NT2/D1 (cell line): ENCODE data around the gene WDR87.

Source experiments
- DNase-seq: peaks from one replicate; pipeline ENCODE4 v3.0.0-alpha.2; 2011; ENCODE audit warnings: low read depth, low spot score
- H3K27me3 ChIP-seq: 2 replicates; pipeline ENCODE4 v1.6.0; 2011; ENCODE audit warnings: mild to moderate bottlenecking; ENCODE audit not compliant: insufficient read length, insufficient read depth
- H3K36me3 ChIP-seq: 2 replicates; pipeline ENCODE4 v1.6.1; 2011; ENCODE audit warnings: mild to moderate bottlenecking, low read length, mixed read lengths; ENCODE audit not compliant: insufficient read depth, insufficient read length
- H3K4me1 ChIP-seq: 2 replicates; pipeline ENCODE4 v1.5.1; 2011; ENCODE audit not compliant: insufficient read depth, insufficient read length
- H3K4me3 ChIP-seq: 2 replicates; pipeline ENCODE4 v1.5.1; 2011; ENCODE audit warnings: low read depth; ENCODE audit not compliant: insufficient read length
- H3K9ac ChIP-seq: 2 replicates; pipeline ENCODE4 v1.6.0; 2011; ENCODE audit warnings: low read depth; ENCODE audit not compliant: insufficient read length
- H3K9me3 ChIP-seq: 2 replicates; pipeline ENCODE4 v1.5.1; 2011; ENCODE audit warnings: mild to moderate bottlenecking, low read length; ENCODE audit not compliant: insufficient read depth
- SUZ12 ChIP-seq: IDR thresholded peaks from 2 replicates; pipeline ENCODE4 v1.6.1; 2011; ENCODE audit not compliant: insufficient read length, insufficient read depth; ENCODE audit errors: extremely low read depth
- YY1 ChIP-seq: IDR thresholded peaks from 2 replicates; pipeline ENCODE4 v1.6.1; 2011; ENCODE audit not compliant: insufficient read length, insufficient read depth
- ZNF274 ChIP-seq: IDR thresholded peaks from 2 replicates; pipeline ENCODE4 v1.6.1; 2011; ENCODE audit warnings: mild to moderate bottlenecking, low read depth, low read length

WDR87 gene

DNA sequence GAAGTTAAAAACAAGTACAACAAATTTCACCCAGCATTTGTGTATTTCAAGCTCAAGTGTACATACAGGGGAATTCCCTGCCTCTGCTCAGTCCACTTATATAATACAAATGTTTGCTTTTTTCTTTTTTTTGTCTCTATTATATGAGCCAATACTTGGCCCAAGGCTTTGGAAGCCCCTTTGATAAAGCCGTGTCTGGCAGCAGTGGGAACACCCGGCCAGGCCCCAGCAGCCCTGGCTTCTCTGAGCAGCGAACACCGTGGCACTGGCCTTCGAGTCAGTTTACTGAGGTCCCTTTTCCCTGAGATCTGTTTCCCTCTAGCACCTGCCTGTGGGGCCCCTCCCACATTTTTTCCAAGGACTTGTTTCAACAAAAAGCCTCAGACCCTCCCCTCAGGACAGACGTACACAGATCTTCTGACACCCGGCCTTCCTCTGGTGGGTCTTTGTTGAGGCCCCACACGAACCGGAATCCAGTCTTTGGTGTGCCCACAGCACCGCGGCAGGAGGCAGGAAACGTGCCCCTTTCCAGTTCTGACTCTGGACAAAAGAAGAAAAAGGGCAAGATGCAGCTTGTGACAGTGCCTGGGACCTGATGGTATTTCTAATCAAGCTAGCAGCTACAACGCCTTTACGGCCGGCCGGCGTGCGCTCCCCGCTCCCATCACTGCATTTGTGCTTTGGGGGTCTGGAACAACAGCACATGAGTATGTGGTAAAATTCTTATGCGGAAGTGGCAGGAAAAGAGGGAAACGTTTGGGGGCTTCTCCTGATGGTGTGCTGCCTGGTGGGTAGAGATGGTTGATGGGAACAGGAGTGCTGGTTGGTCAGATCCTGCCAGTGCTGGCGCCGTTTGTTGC is 14.4 kb upstream of the WDR87 start:
- Histone ChIP-seq H3K9ac (no peak overlapping the region), H3K36me3 (peaks cover 3% of the 10 kb centered on the region)

DNA sequence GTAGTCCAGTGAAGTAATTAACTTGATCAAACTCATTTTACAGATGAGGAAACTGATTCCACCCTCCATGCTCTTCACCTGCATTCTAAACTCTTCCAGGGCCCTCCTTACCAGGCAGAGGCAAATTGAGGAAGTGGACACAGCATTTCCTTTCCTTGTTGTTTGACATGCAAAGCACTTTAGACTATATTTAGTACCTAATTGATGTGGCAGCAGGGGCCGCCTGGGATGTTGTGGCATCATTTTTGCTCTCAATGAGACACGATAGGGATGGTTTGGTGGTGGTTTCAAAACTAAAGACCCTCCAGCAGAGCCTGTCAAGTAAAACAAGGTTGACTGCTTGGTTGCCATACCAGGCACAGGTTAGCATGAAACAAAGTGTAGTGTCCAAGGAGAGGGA is 8.5 kb upstream of the WDR87 start:
- Histone ChIP-seq H3K4me3 (no peak overlapping the region), H3K9ac (no peak overlapping the region), H3K4me1 (no peaks in the 10 kb centered on the region), H3K9me3 (no peaks in the 10 kb centered on the region), H3K36me3 (no peaks in the 10 kb centered on the region), H3K27me3 (no peaks in the 10 kb centered on the region)
- TF ChIP-seq YY1 (no peak), ZNF274 (no peak), SUZ12 (no peak)
- no peak for DNase-seq

More for the DNA sequence above, 14.4 kb upstream of the WDR87 start:
- DNase-seq: no peak
- H3K9me3 ChIP-seq: no peaks in the 10 kb centered on the region
- H3K27me3 ChIP-seq: no peaks in the 10 kb centered on the region
- H3K4me1 ChIP-seq: no peaks in the 10 kb centered on the region
- H3K4me3 ChIP-seq: no peak overlapping the region
- TF ChIP-seq SUZ12 (no peak), YY1 (no peak), ZNF274 (no peak)

DNA sequence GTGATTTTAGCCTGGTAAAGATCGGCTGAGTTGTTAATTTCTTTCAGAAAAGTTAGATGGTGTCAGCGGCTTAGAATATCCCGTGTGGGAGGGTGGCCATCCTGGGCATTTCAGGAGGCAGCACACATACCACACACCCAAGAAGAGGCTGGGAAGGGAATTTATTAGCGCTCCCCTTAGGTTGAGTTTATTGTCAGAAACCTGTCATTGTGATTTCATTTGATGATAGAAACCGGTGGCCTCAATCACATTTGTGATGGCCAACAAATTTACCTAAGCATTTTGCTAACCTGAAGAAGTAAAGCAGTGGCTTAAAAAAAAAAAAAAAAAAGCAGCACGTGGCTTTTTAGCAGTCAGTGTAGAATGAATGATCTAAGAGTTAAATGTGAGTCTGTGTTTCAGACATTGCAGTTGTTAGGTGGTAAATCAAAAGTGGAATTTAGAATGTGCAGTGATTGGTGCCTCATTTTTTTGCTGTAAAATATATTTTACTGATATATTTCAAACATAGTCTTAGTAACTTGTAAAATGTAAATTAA is 3.3 kb upstream of the WDR87 start:
- no peaks in the 10 kb centered on the region for H3K27me3 ChIP-seq
- no peaks in the 10 kb centered on the region for H3K4me1 ChIP-seq
- TF ChIP-seq YY1 (no peak), ZNF274 (no peak), SUZ12 (no peak)
- no peaks in the 10 kb centered on the region for H3K36me3 ChIP-seq
- no peaks in the 10 kb centered on the region for H3K9me3 ChIP-seq
- DNase-seq: no peak
- no peak overlapping the region for H3K9ac ChIP-seq
- H3K4me3 ChIP-seq: no peak overlapping the region

DNA sequence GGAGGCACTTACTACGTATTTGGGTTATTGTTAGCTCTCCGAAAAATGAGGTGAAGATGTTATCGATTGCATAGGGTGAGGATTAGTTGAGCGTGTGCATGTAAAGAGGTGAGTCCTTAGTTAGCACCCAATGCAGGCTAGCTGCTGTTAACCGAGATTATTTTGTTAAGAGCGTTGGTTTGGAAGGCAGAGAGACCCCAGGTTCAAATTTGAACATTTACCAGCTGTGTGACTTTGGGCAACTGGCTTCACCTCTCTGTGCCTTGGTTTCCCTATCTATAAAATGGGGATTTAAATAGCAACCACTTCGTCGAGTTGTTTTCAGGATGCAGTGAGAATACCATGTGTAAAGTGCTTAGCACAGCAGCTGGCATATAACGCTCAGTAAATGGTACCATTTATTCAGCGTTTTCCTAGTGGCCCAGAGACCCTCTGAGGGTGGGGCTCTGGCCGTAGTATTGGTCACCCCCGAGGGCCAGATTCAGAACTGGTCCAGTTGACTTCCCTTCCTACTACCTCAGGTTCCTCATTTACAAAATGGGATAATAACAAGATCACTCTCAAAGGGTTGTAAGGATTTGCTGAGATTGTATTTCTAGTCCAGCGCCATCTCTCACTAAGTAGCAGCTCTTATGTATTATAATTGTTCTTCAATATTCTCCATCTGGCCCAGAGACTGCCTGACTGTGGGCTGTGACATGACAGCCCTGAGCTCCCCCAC is 1.5 kb upstream of the WDR87 start:
- H3K9ac ChIP-seq: peak overlapping the region; percentile 83
- no peaks in the 10 kb centered on the region for H3K9me3 ChIP-seq
- peak overlapping the region; percentile 84 for H3K4me3 ChIP-seq
- no peaks in the 10 kb centered on the region for H3K36me3 ChIP-seq
- no peaks in the 10 kb centered on the region for H3K27me3 ChIP-seq
- H3K4me1 ChIP-seq: no peaks in the 10 kb centered on the region
- no peak for TF ChIP-seq SUZ12
- no peak for TF ChIP-seq ZNF274
- no peak for TF ChIP-seq YY1
- DNase-seq: no peak

DNA sequence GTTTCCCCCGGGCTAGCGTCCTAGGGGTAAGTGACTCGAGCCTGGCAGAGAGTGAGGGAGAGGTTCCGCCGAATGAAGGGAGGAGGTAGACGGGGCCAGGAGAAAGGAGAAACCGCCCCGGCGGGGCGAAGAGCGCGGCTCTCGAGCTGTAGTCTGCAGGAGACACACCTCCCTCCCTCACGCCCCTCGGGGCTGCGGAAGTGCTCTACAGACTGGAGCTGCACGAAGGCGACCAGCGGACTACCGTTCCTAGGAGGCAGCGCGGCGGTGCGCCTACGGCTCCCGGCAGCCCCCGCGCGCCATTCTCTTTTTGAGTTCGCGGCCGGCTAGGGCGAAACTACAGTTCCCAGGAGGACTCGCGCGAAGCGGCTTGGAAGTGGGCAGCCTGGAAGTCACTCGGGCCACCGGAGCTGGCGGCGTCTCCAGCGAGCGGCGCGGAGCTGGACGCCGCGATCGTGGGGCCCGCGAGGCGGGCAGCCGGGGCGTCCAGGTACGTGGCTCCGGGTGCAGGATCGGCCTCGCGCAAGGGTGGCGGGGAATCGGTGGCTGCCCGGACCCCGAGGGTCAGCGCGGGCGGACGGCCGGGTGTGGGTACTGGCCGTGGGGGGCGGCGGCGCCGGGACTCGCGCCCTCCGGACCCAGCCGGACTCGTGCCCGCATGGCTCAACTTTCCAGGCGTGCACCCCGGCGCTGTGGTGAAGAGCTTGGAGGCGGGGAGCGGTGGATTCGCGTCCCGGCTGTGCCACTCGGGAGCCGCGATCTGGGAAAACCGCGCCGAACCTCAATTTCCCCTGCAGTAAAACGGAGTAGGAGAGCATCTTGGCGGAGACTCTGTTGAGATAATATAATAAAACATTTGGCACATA is 708 bp upstream of the WDR87 start, which contains the start of gene SIPA1L3:
TSS of gene SIPA1L3 (plus strand) at position 340 of the 866 bp plus-strand sequence. CDS start 174,358 bp downstream, outside the sequence.
- peak within 1 kb of the TSS; percentile 84 for H3K4me3 ChIP-seq
- DNase-seq: peak; percentile 94
- no peaks in the 10 kb centered on the region for H3K4me1 ChIP-seq
- H3K36me3 ChIP-seq: no peaks in the 10 kb centered on the region
- H3K9me3 ChIP-seq: no peaks in the 10 kb centered on the region
- TF ChIP-seq ZNF274: no peak
- TF ChIP-seq SUZ12: no peak
- no peak for TF ChIP-seq YY1
- H3K9ac ChIP-seq: peak within 1 kb of the TSS; percentile 85
- H3K27me3 ChIP-seq: no peaks in the 10 kb centered on the region

DNA sequence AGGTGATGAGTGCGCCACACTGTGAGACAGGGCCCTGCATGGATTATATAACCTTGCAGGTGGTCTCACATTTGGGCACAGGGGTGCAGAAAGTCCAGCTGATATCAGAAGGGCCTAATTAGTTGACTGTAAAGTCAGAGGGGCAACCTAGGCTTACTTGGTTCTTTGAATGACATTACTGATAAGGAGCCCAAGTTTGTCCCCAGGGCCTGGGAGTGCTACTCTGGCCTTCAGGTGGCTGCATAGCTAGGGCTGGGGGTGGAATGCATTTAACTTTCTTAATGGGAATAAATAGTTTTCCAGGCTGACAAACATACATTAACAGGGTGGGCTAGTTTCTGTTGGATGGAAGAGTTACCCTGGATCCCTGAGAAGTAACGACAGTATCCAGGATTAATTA is 3.3 kb downstream of the WDR87 start:
- Histone ChIP-seq H3K4me1 (no peaks in the 10 kb centered on the region), H3K9ac (no peak overlapping the region), H3K4me3 (no peak overlapping the region), H3K9me3 (no peaks in the 10 kb centered on the region), H3K27me3 (no peaks in the 10 kb centered on the region), H3K36me3 (no peaks in the 10 kb centered on the region)
- DNase-seq: no peak
- no peak for TF ChIP-seq ZNF274
- TF ChIP-seq SUZ12: no peak
- no peak for TF ChIP-seq YY1

DNA sequence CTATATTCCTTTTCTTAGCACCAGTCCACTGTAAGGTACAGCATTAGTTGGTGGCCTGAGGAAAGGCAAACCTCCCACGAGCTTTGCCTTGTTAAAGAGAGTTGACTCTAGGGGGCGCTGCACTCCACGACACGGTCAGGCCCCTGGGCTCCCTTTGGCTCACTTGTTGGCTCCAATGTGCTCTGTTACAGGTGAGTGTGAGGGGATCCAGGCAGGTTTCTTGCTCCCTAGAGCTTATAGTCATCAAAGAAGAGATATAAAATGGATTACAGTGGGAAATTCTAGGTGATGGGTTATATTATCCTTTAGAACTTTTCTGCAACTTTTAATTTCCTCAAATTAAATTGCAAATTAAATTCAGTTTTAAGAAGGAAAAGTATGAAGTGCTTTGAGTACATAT is 3.7 kb downstream of the WDR87 start:
- Histone ChIP-seq H3K4me3 (no peak overlapping the region), H3K4me1 (no peaks in the 10 kb centered on the region), H3K36me3 (no peaks in the 10 kb centered on the region), H3K27me3 (no peaks in the 10 kb centered on the region), H3K9me3 (no peaks in the 10 kb centered on the region), H3K9ac (no peak overlapping the region)
- no peak for TF ChIP-seq YY1
- no peak for TF ChIP-seq ZNF274
- no peak for TF ChIP-seq SUZ12
- DNase-seq: peak; percentile 68
